GM12874 (cell line): ENCODE measurements around the gene UTP14C.

Experiments used
- CTCF ChIP-seq: IDR thresholded peaks from 2 replicates; pipeline ENCODE4 v1.5.1; 2011; ENCODE audit warnings: low read depth, mild to moderate bottlenecking, control low read depth, low read length, moderate library complexity; ENCODE audit not compliant: insufficient read depth

Gene UTP14C

GRCh38 chr13:52034616-52035226 lies 10.2 kb downstream of the UTP14C start:
- no peak for TF ChIP-seq CTCF

GRCh38 chr13:52036037-52036436 lies 11.5 kb downstream of the UTP14C start:
- TF ChIP-seq CTCF: no peak

GRCh38 chr13:52043675-52044074 lies 19.2 kb downstream of the UTP14C start:
- TF ChIP-seq CTCF: no peak

DNA sequence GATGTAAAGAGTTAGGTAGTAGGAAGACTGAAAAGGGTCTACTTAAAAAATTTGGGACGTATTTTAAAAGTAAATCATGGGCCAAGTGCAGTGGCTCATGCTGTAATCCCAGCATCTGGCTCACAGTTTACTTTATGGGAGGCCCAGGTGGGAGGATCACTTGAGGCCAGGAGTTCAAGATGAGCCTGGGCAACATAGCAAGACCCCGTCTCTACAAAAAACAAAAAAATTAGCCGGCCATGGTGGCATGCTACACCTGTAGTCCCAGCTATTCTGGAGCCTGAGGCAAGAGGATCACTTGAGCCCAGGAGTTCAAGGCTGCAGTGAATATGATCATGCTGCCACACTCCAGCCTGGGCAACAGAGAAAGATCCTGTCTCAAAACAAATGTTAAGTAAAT lies 23.0 kb downstream of the UTP14C start:
- no peak for TF ChIP-seq CTCF

- no peak for TF ChIP-seq CTCF
These were observed 24.0 kb downstream of the UTP14C start for GRCh38 chr13:52048516-52048915.

DNA sequence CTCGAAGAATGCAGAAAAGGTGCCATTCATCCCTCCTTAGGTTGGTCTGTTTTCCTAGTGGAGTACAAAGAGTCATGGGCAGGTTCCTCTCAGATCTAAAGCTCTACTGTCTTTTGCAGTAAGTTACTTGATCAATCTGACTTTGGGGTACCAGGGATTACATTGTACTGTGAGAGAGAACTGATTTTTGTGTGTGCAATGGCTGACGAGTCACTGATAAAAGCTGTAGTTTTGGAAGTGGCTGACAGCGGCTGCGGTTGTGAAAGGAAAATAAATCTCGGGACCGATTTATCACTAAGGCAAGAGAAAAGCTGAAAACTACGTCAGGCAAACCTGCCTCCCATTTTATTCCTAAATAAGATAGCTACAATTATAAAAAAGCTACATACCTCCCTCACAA lies 26.9 kb downstream of the UTP14C start:
- TF ChIP-seq CTCF: no peak

GRCh38 chr13:52053460-52053859 lies 29.0 kb downstream of the UTP14C start:
- TF ChIP-seq CTCF: no peak

- TF ChIP-seq CTCF: no peak
These were observed 37.1 kb downstream of the UTP14C start for GRCh38 chr13:52061587-52061986.
